Fibroblast of skin of scalp (primary cell): Measurements from ENCODE around the gene PPRC1.
"Not testable (repeated sequence)": the region's sequence is repeated elsewhere in the genome, so short reads cannot be mapped to it uniquely, and the experiment has no call there.

Experiments
- DNase-seq: peaks from one replicate; pipeline ENCODE4 v3.0.0-alpha.2; 2013

Gene PPRC1

DNA sequence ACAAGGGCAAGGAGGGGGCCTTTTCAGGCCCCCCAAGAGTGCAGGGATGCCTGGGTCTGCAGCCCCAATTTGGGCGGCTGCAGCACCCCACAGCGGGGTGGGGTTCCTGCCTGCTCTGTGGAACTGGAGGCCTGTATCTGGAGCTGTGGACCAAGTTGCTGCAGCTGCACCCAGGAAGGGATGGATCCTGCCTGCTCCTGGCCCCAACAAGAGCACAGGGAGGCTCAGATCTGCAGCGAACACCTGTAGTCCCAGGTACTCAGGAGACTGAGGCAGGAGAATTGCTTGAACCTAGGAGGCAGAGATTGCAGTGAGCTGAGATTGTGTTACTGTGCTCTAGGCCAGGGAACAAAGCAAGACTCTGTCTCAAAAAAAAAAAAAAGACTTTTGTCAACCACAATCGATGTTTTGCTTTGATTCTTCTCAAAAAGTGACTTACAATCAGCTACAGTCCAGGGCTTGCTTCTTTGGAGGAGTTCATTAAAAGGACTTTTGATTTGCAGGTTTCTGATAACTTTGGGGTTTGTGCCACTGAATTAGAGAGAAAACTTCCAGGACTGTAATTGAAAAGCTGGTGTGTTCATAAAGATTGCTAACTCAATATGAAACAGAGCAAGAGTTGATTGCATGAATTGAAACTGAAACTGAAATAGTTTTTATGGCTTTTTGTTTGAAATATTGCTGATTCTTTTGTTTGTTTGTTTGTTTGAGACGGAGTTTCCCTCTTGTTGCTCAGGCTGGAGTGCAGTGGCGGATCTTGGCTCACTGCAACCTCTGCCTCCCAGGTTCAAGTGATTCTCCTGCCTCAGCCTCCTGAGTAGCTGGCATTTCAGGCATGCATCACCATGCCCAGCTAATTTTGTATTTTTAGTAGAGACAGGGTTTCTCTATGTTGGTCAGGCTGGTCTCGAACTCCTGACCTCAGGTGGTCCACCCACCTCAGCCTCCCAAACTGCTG, 56.4 kb downstream of the PPRC1 start:
- DNase-seq = not testable (repeated sequence)

DNA sequence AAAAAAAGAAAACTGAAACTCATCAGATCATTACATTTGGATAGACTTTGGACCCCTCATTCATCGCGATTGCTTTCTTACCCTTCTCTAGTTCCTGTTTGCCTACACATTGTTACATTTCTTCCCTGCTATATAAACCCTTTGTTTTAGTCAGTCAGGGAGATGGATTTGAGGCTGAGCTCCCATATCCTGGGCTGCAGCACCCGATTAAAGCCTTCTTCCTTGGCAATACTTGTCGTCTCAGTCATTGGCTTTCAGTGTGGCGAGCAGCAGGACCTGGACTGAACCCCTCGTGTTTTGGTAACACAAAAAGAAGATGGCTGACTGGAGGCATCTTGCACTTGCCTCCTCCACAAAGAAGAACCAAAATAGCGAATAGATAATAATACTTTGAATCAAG, 59.1 kb downstream of the PPRC1 start:
- DNase-seq = no peak

DNA sequence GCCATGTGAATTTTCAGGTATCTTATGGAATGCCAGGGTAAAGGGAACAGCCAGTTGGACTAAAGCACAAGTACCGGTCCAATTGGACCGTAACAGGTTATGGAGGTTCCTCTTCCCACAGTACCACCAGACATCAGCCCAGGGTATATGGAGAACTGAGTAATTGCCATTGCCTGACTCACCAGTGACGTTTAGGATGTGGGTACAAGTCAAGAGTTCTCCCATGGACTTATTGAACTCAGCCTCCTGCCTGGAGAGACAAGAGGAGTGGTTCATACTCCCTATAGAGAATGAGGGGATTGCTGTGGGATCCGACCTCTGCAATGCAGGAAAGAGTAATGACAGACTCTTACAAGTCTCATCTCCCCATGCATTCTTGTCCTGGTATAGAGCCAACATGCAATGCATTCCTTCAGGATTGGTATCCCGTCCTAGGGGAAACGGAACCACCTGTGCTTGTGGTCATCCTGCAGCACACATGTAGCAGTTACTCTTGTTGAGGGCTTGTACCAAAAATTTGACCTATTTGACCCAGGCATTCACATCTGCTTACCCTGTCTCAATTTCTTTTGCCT, 62.5 kb downstream of the PPRC1 start:
- DNase-seq = peak; percentile 15

DNA sequence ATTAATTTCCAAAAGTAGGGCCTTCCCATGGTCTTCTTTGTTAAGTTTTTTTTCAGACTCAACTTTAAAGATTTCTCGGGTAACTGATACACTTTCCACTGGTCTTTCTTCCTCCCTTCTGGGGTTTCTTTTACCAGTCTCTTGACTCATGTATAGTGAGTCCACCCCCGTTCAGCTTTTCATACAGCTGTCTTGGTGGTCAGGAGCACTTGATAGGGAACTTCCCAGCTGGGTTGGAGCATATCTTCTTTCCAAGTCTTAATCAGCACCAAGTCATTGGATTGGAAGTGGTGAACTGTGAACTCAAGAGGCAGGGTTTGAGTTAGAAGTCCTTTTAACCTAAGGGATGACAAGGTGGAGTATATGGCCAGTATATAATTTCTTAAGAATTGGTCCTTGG, 64.1 kb downstream of the PPRC1 start:
- DNase-seq = no peak

DNA sequence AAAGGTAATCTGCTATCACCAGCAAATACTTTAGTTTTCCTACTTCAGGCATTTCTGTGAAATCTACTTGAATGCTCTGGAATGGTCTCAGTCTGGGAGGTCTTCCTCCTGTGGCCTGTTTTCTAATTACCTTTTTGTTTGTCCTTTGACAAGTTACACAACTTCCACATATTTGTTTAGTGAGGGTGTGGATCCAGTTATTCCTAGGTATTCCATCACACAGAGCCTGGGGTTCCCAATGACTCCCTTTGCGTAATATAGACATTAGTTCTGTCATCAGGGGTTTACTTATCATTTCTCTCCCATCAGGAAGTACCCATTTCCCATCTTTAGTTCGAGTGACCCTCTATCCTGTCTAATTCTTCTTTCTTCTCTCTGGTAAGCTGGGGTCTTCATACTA, 65.2 kb downstream of the PPRC1 start:
- DNase-seq = no peak
